Activated CD4-positive, alpha-beta T cell treated with anti-CD3 and anti-CD28 coated beads for 36 hours (primary cell): ENCODE measurements around the gene ERBB3. TPM values are rescaled to one million over a fixed set of nuclear protein-coding genes. Genes with fewer than 3 reads are reported as not detected.

Experiments
- ATAC-seq: fragments of 200-7000 bp; cut with Tn5 transposase; one replicate; pipeline ENCODE4 v1.10.0; 2021; ENCODE audit warnings: mild to moderate bottlenecking, moderate library complexity
- CTCF ChIA-PET: fragments of 350-600 bp; sonication (Branson Sonifier 250); formaldehyde crosslinking; loops from one replicate; lab custom pipeline; 2021; ENCODE audit warnings: antibody characterized with exemption; lab: Charles Lee
- POLR2A ChIA-PET: fragments of 350-600 bp; sonication (Branson Sonifier 250); formaldehyde crosslinking; loops from one replicate; lab custom pipeline; 2021; ENCODE audit warnings: antibody characterized with exemption, inconsistent platforms; lab: Charles Lee
- DNase-seq: peaks from one replicate; pipeline ENCODE4 v3.0.0-alpha.2; 2020
- H3K27ac Mint-ChIP-seq: one replicate; pipeline ENCODE4 v1.8.0; 2021; ENCODE audit warnings: mixed read lengths
- H3K27me3 Mint-ChIP-seq: one replicate; pipeline ENCODE4 v1.8.0; 2021; ENCODE audit warnings: mixed read lengths
- H3K36me3 Mint-ChIP-seq: one replicate; pipeline ENCODE4 v1.8.0; 2021; ENCODE audit warnings: low read depth, mixed read lengths
- H3K4me1 Mint-ChIP-seq: one replicate; pipeline ENCODE4 v1.8.0; 2021; ENCODE audit warnings: mixed read lengths
- H3K4me3 Mint-ChIP-seq: one replicate; pipeline ENCODE4 v1.8.0; 2021; ENCODE audit warnings: mild to moderate bottlenecking, moderate library complexity, mixed read lengths
- H3K9me3 Mint-ChIP-seq: one replicate; pipeline ENCODE4 v1.8.0; 2021; ENCODE audit warnings: low read depth, mixed read lengths
- intact Hi-C, 2 experiments: fragments of 100-400 bp; cut with DNase I in 1 of 2; cut with micrococcal nuclease in 1 of 2; formaldehyde crosslinking; loops; one replicate each; pipeline versions ENCODE4 v1.14.2 to v1.15.1; 2022 to 2024; cut with DNase I, micrococcal nuclease
- total RNA-seq, 2 experiments: library from RNA; stranded (reverse); gene quantifications; one replicate each; pipeline ENCODE4 v1.2.3, GENCODE V29; 2021

The ERBB3 gene
- total RNA-seq, 2 experiments from 2014 or later, result 0.32 to 0.57 TPM

GRCh38 chr12:56119361-56119796 lies 39.4 kb downstream of the ERBB3 start:
- intact Hi-C loops, result loop anchor here (1.0 to 10.0 kb wide), 15 partner anchors 39 to 1835 kb away; partner anchors contain the start of genes NAB2 (in 2 of the 2), ANKRD52 (in 1 of the 2), ATP5F1B (in 1 of the 2) and CBX5 (in 1 of the 2)
- peak; percentile 73 for DNase-seq
- H3K4me3 Mint-ChIP-seq, result peak overlapping the region; percentile 97
- POLR2A ChIA-PET, result interaction anchor here (1.7 to 4.0 kb wide), 3 partner anchors 9 to 146 kb away, joined by 9 to 48 read pairs (median 14); partner anchors contain the start of genes ESYT1, MYL6 and RAB5B
- peaks cover 24% of the 10 kb centered on the region for H3K4me1 Mint-ChIP-seq
- CTCF ChIA-PET, result interaction anchor here (0.5 to 6.1 kb wide), 31 partner anchors 9 to 518 kb away, joined by 3 to 71 read pairs (median 4); partner anchors contain the start of genes ESYT1, MYL6, MYL6B and PA2G4
- ATAC-seq, result no peak
- H3K27ac Mint-ChIP-seq, result peak overlapping the region; percentile 82
- H3K36me3 Mint-ChIP-seq, result peaks cover 28% of the 10 kb centered on the region
- no peaks in the 10 kb centered on the region for H3K9me3 Mint-ChIP-seq
- H3K27me3 Mint-ChIP-seq, result no peaks in the 10 kb centered on the region

GRCh38 chr12:56120158-56120846 lies 40.3 kb downstream of the ERBB3 start:
- Mint-ChIP-seq H3K27me3 (no peaks in the 10 kb centered on the region), H3K36me3 (peaks cover 28% of the 10 kb centered on the region), H3K4me3 (no peak overlapping the region), H3K27ac (peak overlapping the region; percentile 58), H3K9me3 (no peaks in the 10 kb centered on the region), H3K4me1 (peaks cover 26% of the 10 kb centered on the region)
- CTCF ChIA-PET, result interaction anchor here (0.5 to 6.1 kb wide), 25 partner anchors 8 to 517 kb away, joined by 3 to 71 read pairs (median 3); partner anchors contain the start of genes ESYT1, MYL6, MYL6B and PA2G4
- no peak for DNase-seq
- POLR2A ChIA-PET, result no interaction called here
- no peak for ATAC-seq
- intact Hi-C loops, result no loop called here

- peaks cover 28% of the 10 kb centered on the region for H3K4me1 Mint-ChIP-seq
- ChIA-PET CTCF (interaction anchor here (0.6 to 1.1 kb wide), 3 partner anchors 12 to 343 kb away, joined by 3 read pairs; no protein-coding TSS in a partner anchor), POLR2A (no interaction called here)
- H3K36me3 Mint-ChIP-seq, result peaks cover 28% of the 10 kb centered on the region
- H3K9me3 Mint-ChIP-seq, result no peaks in the 10 kb centered on the region
- ATAC-seq, result no peak
- no peaks in the 10 kb centered on the region for H3K27me3 Mint-ChIP-seq
- H3K27ac Mint-ChIP-seq, result no peak overlapping the region
- intact Hi-C loops, result no loop called here
- H3K4me3 Mint-ChIP-seq, result no peak overlapping the region
- no peak for DNase-seq
Observed at GRCh38 chr12:56121204-56121870, 41.4 kb downstream of the ERBB3 start.

- ATAC-seq (no peak), DNase-seq (no peak)
- CTCF ChIA-PET, result interaction anchor here (0.6 to 7.4 kb wide), 6 partner anchors 29 to 111 kb away, joined by 3 to 112 read pairs (median 4); partner anchors contain the start of genes MYL6B, RNF41 and SMARCC2
- H3K36me3 Mint-ChIP-seq, result peaks cover 16% of the 10 kb centered on the region
- peaks cover 41% of the 10 kb centered on the region for H3K4me1 Mint-ChIP-seq
- POLR2A ChIA-PET, result no interaction called here
- H3K4me3 Mint-ChIP-seq, result no peak overlapping the region
- no peak overlapping the region for H3K27ac Mint-ChIP-seq
- H3K27me3 Mint-ChIP-seq, result no peaks in the 10 kb centered on the region
- H3K9me3 Mint-ChIP-seq, result no peaks in the 10 kb centered on the region
- intact Hi-C loops, result no loop called here
Observed at GRCh38 chr12:56122637-56123036, 42.7 kb downstream of the ERBB3 start.

- DNase-seq (no peak), ATAC-seq (no peak)
- H3K36me3 Mint-ChIP-seq, result peaks cover 15% of the 10 kb centered on the region
- no peaks in the 10 kb centered on the region for H3K9me3 Mint-ChIP-seq
- peaks cover 36% of the 10 kb centered on the region for H3K4me1 Mint-ChIP-seq
- H3K27ac Mint-ChIP-seq, result peak overlapping the region; percentile 4
- ChIA-PET POLR2A (no interaction called here), CTCF (interaction anchor here (0.6 to 7.4 kb wide), 10 partner anchors 15 to 99 kb away, joined by 3 to 112 read pairs (median 4); partner anchors contain the start of genes MYL6B, RNF41 and SMARCC2)
- H3K27me3 Mint-ChIP-seq, result no peaks in the 10 kb centered on the region
- H3K4me3 Mint-ChIP-seq, result no peak overlapping the region
- intact Hi-C loops, result no loop called here
Observed at GRCh38 chr12:56124133-56124532, 44.2 kb downstream of the ERBB3 start.

GRCh38 chr12:56126732-56127239 lies 46.8 kb downstream of the ERBB3 start:
- ATAC-seq (no peak), DNase-seq (no peak)
- CTCF ChIA-PET, result interaction anchor here (0.7 to 7.4 kb wide), 18 partner anchors 8 to 231 kb away, joined by 3 to 112 read pairs (median 6); partner anchors contain the start of genes ANKRD52, MYL6, MYL6B and PAN2
- intact Hi-C loops, result loop anchor here (1.0 to 5.0 kb wide), 12 partner anchors 8 to 510 kb away; partner anchors contain the start of genes COQ10A (in 2 of the 2), SMARCC2 (in 2 of the 2), ZC3H10 (in 2 of the 2) and ANKRD52 (in 1 of the 2)
- H3K36me3 Mint-ChIP-seq, result peaks cover 26% of the 10 kb centered on the region
- no peaks in the 10 kb centered on the region for H3K9me3 Mint-ChIP-seq
- peak overlapping the region; percentile 93 for H3K27ac Mint-ChIP-seq
- no peaks in the 10 kb centered on the region for H3K27me3 Mint-ChIP-seq
- H3K4me3 Mint-ChIP-seq, result peak overlapping the region; percentile 93
- H3K4me1 Mint-ChIP-seq, result peaks cover 46% of the 10 kb centered on the region
- POLR2A ChIA-PET, result interaction anchor here (0.6 to 2.7 kb wide), 4 partner anchors 10 to 95 kb away, joined by 3 to 11 read pairs (median 4); partner anchors contain the start of genes RNF41, RPL41 and SMARCC2

GRCh38 chr12:56127485-56127887 lies 47.5 kb downstream of the ERBB3 start:
- H3K9me3 Mint-ChIP-seq, result no peaks in the 10 kb centered on the region
- intact Hi-C loops, result loop anchor here (1.0 to 5.0 kb wide), 7 partner anchors 61 to 509 kb away; partner anchors contain the start of genes COQ10A (in 2 of the 2), ANKRD52 (in 1 of the 2), SMARCC2 (in 1 of the 2) and SPRYD4 (in 1 of the 2)
- CTCF ChIA-PET, result interaction anchor here (0.6 to 7.4 kb wide), 21 partner anchors 8 to 310 kb away, joined by 3 to 112 read pairs (median 4); partner anchors contain the start of genes ANKRD52, MYL6, ORMDL2 and PA2G4
- no peaks in the 10 kb centered on the region for H3K27me3 Mint-ChIP-seq
- POLR2A ChIA-PET, result interaction anchor here (0.6 to 2.7 kb wide), 13 partner anchors 10 to 309 kb away, joined by 3 to 48 read pairs (median 6); partner anchors contain the start of genes MYL6, MYL6B, ORMDL2 and PA2G4
- H3K36me3 Mint-ChIP-seq, result peaks cover 33% of the 10 kb centered on the region
- DNase-seq (no peak), ATAC-seq (no peak)
- H3K4me3 Mint-ChIP-seq, result peak overlapping the region; percentile 93
- peaks cover 53% of the 10 kb centered on the region for H3K4me1 Mint-ChIP-seq
- H3K27ac Mint-ChIP-seq, result peak overlapping the region; percentile 93

GRCh38 chr12:56127888-56128669 lies 48.1 kb downstream of the ERBB3 start, which contains the start of gene ESYT1:
TSS of gene ESYT1 (plus strand) at chr12:56128267. CDS start at chr12:56128320, 53 bp downstream.
- no peaks in the 10 kb centered on the region for H3K27me3 Mint-ChIP-seq
- peak within 1 kb of the TSS; percentile 95 for H3K27ac Mint-ChIP-seq
- intact Hi-C loops, result loop anchor here (1.0 to 5.0 kb wide), 11 partner anchors 24 to 509 kb away; partner anchors contain the start of genes COQ10A (in 2 of the 2), MYL6B (in 2 of the 2), PA2G4 (in 2 of the 2) and ANKRD52 (in 1 of the 2)
- H3K9me3 Mint-ChIP-seq, result no peaks in the 10 kb centered on the region
- H3K4me3 Mint-ChIP-seq, result peak within 1 kb of the TSS; percentile 93
- peak; percentile 98 for DNase-seq
- POLR2A ChIA-PET, result interaction anchor here (0.6 to 2.7 kb wide), 16 partner anchors 9 to 310 kb away, joined by 3 to 48 read pairs (median 4); partner anchors contain the start of genes MYL6, MYL6B, ORMDL2 and PA2G4
- peak; percentile 96 for ATAC-seq
- CTCF ChIA-PET, result interaction anchor here (0.5 to 7.4 kb wide), 23 partner anchors 9 to 311 kb away, joined by 3 to 112 read pairs (median 4); partner anchors contain the start of genes ANKRD52, MYL6, ORMDL2 and PA2G4
- H3K36me3 Mint-ChIP-seq, result peaks cover 36% of the 10 kb centered on the region
- H3K4me1 Mint-ChIP-seq, result peaks cover 55% of the 10 kb centered on the region

- Mint-ChIP-seq H3K9me3 (no peaks in the 10 kb centered on the region), H3K36me3 (peaks cover 41% of the 10 kb centered on the region), H3K4me1 (peaks cover 55% of the 10 kb centered on the region), H3K4me3 (peak overlapping the region; percentile 93), H3K27ac (peak overlapping the region; percentile 95), H3K27me3 (no peaks in the 10 kb centered on the region)
- ChIA-PET CTCF (interaction anchor here (0.5 to 7.4 kb wide), 15 partner anchors 8 to 155 kb away, joined by 3 to 112 read pairs (median 6); partner anchors contain the start of genes MYL6, PA2G4, RAB5B and RNF41), POLR2A (interaction anchor here (0.6 to 2.7 kb wide), 9 partner anchors 11 to 93 kb away, joined by 3 to 48 read pairs (median 11); partner anchors contain the start of genes MYL6, MYL6B, PA2G4 and RNF41)
- intact Hi-C loops, result loop anchor here (1.0 to 5.0 kb wide), 6 partner anchors 24 to 339 kb away; partner anchors contain the start of genes MYL6B (in 2 of the 2), PA2G4 (in 2 of the 2), COQ10A (in 1 of the 2) and CS (in 1 of the 2)
- no peak for DNase-seq
- ATAC-seq, result no peak
Observed at GRCh38 chr12:56128670-56129205, 48.8 kb downstream of the ERBB3 start.
